HepG2 (cell line): Measurements from ENCODE around the gene ACAP2. TPM values are rescaled to one million over a fixed set of nuclear protein-coding genes. Genes with fewer than 3 reads are reported as not detected.

Experiments used
- BCLAF1 ChIP-seq: fragments of 450-650 bp; IDR thresholded peaks from 2 replicates; pipeline ENCODE4 v1.6.1; 2017; ENCODE audit warnings: mild to moderate bottlenecking
- ELF3 ChIP-seq: IDR thresholded peaks from 2 replicates; pipeline ENCODE4 v1.6.1; 2016; ENCODE audit warnings: missing genetic modification reagents, missing compliant biosample characterization
- ESRRA ChIP-seq: sonication (generic); formaldehyde crosslinking; IDR thresholded peaks from 2 replicates; pipeline ENCODE4 v1.5.1; 2020; ENCODE audit warnings: mild to moderate bottlenecking, low read depth, missing genetic modification reagents
- EZH2 ChIP-seq: conservative IDR thresholded peaks from 2 replicates; pipeline ENCODE4 v1.6.1; 2012; ENCODE audit warnings: mild to moderate bottlenecking, low read depth, low read length, moderate library complexity
- HNF4A ChIP-seq: sonication (generic); formaldehyde crosslinking; IDR thresholded peaks from 2 replicates; pipeline ENCODE4 v1.4.0; 2020; ENCODE audit warnings: missing genetic modification reagents
- HOMEZ ChIP-seq: IDR thresholded peaks from 2 replicates; pipeline ENCODE4 v1.6.1; 2016; ENCODE audit warnings: low read depth
- IKZF5 ChIP-seq: IDR thresholded peaks from 2 replicates; pipeline ENCODE4 v1.6.1; 2018; ENCODE audit warnings: missing genetic modification reagents, mild to moderate bottlenecking, missing compliant biosample characterization
- JUNB ChIP-seq: sonication (generic); formaldehyde crosslinking; IDR thresholded peaks from 2 replicates; pipeline ENCODE4 v1.8.0; 2022; ENCODE audit warnings: missing genetic modification reagents, mild to moderate bottlenecking, borderline replicate concordance
- KDM6A ChIP-seq: IDR thresholded peaks from 2 replicates; pipeline ENCODE4 v1.6.1; 2016; ENCODE audit warnings: low read depth
- SMYD3 ChIP-seq: sonication (generic); formaldehyde crosslinking; IDR thresholded peaks from 2 replicates; pipeline ENCODE4 v1.8.1; 2023; ENCODE audit warnings: mild to moderate bottlenecking, missing genetic modification reagents
- SP4 ChIP-seq: sonication (generic); formaldehyde crosslinking; IDR thresholded peaks from 2 replicates; pipeline ENCODE4 v1.8.1; 2023; ENCODE audit warnings: mild to moderate bottlenecking, missing genetic modification reagents
- SUZ12 ChIP-seq: fragments of 150-350 bp; IDR thresholded peaks from 2 replicates; pipeline ENCODE4 v1.6.1; 2014; ENCODE audit warnings: low read depth, low read length
- U2AF2 ChIP-seq: fragments of 200-400 bp; formaldehyde crosslinking; IDR thresholded peaks from 2 replicates; pipeline ENCODE4 v1.6.1; 2017; ENCODE audit warnings: low read depth, mild to moderate bottlenecking, low read length
- XBP1 ChIP-seq: sonication (generic); formaldehyde crosslinking; IDR thresholded peaks from 2 replicates; pipeline ENCODE4 v1.5.0; 2020; ENCODE audit warnings: missing genetic modification reagents
- ZFP36 ChIP-seq: fragments of 150-350 bp; IDR thresholded peaks from 2 replicates; pipeline ENCODE4 v1.6.1; 2018; ENCODE audit warnings: borderline replicate concordance, low read length, low read depth; ENCODE audit not compliant: partially characterized antibody
- ZNF17 ChIP-seq: sonication (generic); formaldehyde crosslinking; IDR thresholded peaks from 2 replicates; pipeline ENCODE4 v1.5.0; 2020; ENCODE audit warnings: mild to moderate bottlenecking, missing genetic modification reagents
- ZNF292 ChIP-seq: sonication (generic); formaldehyde crosslinking; IDR thresholded peaks from 2 replicates; pipeline ENCODE4 v1.8.1; 2022; ENCODE audit warnings: mild to moderate bottlenecking, low read depth, missing genetic modification reagents, borderline replicate concordance
- ZNF30 ChIP-seq: sonication (generic); formaldehyde crosslinking; IDR thresholded peaks from 2 replicates; pipeline ENCODE4 v1.5.0; 2020; ENCODE audit warnings: mild to moderate bottlenecking, missing genetic modification reagents
- ZNF337 ChIP-seq: sonication (generic); formaldehyde crosslinking; IDR thresholded peaks from 2 replicates; pipeline ENCODE4 v1.5.1; 2020; ENCODE audit warnings: missing genetic modification reagents, low read depth, mild to moderate bottlenecking, borderline replicate concordance
- ZNF629 ChIP-seq: sonication (generic); formaldehyde crosslinking; conservative IDR thresholded peaks from 2 replicates; pipeline ENCODE4 v1.5.0; 2020; ENCODE audit warnings: missing genetic modification reagents
- ZNF703 ChIP-seq: sonication (generic); formaldehyde crosslinking; IDR thresholded peaks from 2 replicates; pipeline ENCODE4 v1.5.1; 2020; ENCODE audit warnings: missing genetic modification reagents, mild to moderate bottlenecking, moderate library complexity, borderline replicate concordance
- ZNF781 ChIP-seq: sonication (generic); formaldehyde crosslinking; IDR thresholded peaks from 2 replicates; pipeline ENCODE4 v1.5.1; 2020; ENCODE audit warnings: borderline replicate concordance, mild to moderate bottlenecking, missing genetic modification reagents; ENCODE audit errors: not compliant biosample characterization
- ZNF883 ChIP-seq: sonication (generic); formaldehyde crosslinking; IDR thresholded peaks from 2 replicates; pipeline ENCODE4 v1.5.1; 2020; ENCODE audit warnings: mild to moderate bottlenecking, missing genetic modification reagents; ENCODE audit errors: not compliant biosample characterization
- polyA plus RNA-seq, 8 experiments: library from polyadenylated mRNA; depleted of rRNA in 3 of 8; stranded (reverse) in 7 of 8; unstranded in 1 of 8; fragments of >200 nt; fragmentation: Illumina TruSeq in 4 of 8; extraction: Trizol in 4 of 8; gene quantifications; 2 replicates each; pipeline versions ENCODE4 v1.2.1 to v1.2.3, GENCODE V29; 2011 to 2016; ENCODE audit warnings: low read depth in 4 of 8, missing spikeins in 1 of 8, mixed read lengths in 1 of 8; ENCODE audit not compliant: insufficient read depth in 1 of 8
- total RNA-seq, 5 experiments: library from RNA; depleted of rRNA; stranded (reverse); fragments of >200 nt; fragmentation: Illumina TruSeq; extraction: Trizol; gene quantifications; 2 replicates each; pipeline ENCODE4 v1.2.3, GENCODE V29; 2016; ENCODE audit warnings: low read depth in 1 of 5

The ACAP2 gene
- total and polyA plus RNA-seq, 2 of the 13 experiments (the other 11 are each of a cell fraction or from before 2014, with no cell fraction given) = 7.3 to 23.9 TPM

- TF ChIP-seq IKZF5 (CRISPR knock-in tag) (peak; percentile 43; the same call in 1 of the 2 replicates), ZNF781 (CRISPR knock-in tag) (no peak), ZNF337 (no peak), EZH2 (no peak), HNF4A (CRISPR knock-in tag) (no peak), BCLAF1 (no peak), ZNF883 (CRISPR knock-in tag) (no peak), XBP1 (CRISPR knock-in tag) (no peak), KDM6A (CRISPR knock-in tag) (no peak), ZNF17 (no peak), SUZ12 (no peak), U2AF2 (no peak), SP4 (peak; percentile 92), ZNF292 (CRISPR knock-in tag) (no peak), SMYD3 (CRISPR knock-in tag) (no peak), ELF3 (no peak), ZFP36 (no peak), ESRRA (CRISPR knock-in tag) (no peak; the same call in 1 of the 2 replicates), ZNF30 (CRISPR knock-in tag) (no peak), ZNF629 (CRISPR knock-in tag) (no peak), JUNB (no peak), ZNF703 (CRISPR knock-in tag) (no peak; the same call in 1 of the 2 replicates), HOMEZ (CRISPR knock-in tag) (0 out of 2 replicates have a peak, but pooled peaks have one; percentile 17)
Measured at GRCh38 chr3:195442573-195443390, at the start of gene ACAP2 (continued).
